ENCODE data around the gene ZNF142. TPM values are rescaled to one million over a fixed set of nuclear protein-coding genes. Genes with fewer than 3 reads are reported as not detected.
A peak's percentile ranks its signal among the peaks of the same experiment; 100 is the strongest.

The ZNF142 gene
- polyA plus RNA-seq, 4 donors, result 15.9 to 23.9 (median 18.6) TPM

DNA sequence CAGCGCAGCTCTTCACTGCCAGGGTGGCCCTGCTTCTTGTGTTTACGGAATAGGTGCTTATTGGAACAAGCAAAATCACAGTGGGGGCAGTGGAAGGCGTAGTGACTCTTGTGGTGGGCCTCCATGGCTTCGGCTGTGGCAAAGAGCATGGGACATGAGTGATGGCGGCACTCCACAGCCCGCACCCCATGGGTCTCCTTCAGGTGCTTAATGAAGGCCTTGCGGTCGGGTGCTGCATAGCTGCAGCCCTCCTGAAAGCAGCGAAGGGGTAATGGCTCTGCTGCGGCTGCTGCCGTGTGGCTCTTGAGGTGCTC, 10.7 kb downstream of the ZNF142 start:
- no peak for DNase-seq (ENCODE audit: low read depth in 4 of 4, low spot score in 3 of 4)

DNA sequence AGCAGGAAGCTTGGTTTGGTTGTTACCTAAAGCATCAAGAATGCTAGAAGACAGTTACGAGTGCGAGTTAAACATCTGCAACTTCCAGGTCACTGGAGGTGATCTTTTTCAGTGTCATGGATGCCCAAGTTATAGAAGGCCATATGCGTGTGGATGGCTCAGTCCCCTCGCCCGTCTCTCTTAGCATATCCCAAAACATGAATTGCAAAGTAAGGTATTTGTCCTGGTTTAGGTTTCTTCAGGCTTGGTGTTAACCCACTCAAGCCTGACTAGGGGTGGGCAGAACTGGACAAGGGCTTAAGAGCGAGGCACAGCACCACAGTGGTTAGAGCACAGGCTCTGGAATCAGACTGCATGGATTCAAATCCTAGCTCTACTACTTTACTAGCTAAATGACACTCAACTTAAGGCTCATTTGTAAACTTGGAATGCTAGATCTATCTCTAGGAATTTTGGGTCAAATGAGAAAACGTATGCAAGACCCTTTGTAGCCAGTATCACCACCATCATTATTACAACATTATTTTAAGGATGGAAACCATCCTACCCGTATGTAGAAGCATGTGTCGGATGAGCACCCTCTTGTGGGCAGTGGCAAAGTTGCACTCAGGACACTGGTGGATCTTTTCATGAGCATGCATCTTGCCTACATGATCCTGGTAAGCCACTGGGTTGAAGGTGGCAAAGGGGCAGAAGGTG, 11.2 kb downstream of the ZNF142 start:
- no peak for DNase-seq (ENCODE audit: low read depth in 4 of 4, low spot score in 3 of 4)

DNA sequence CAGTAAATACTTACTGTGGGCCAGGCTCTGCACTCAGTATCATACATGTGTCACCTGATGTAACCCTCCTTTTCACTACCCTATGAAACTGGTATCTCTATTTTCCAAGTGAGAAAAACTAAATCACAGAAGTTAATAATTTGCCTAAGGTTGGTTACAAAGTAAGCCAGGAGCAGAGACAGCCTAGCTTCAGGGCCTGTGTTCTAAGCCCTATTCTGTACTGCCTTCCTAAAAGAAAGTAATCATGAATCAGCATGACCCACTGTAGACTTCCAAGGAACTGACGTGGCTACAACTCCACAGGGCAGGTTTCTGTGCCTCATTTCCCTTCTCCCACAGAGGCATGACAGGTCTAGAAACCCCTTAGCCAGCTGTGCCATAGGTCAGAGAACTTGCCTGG, 14.3 kb downstream of the ZNF142 start:
- DNase-seq (ENCODE audit: low read depth in 4 of 4, low spot score in 3 of 4), result peak in 1 of 4 donors; percentile 16

- no peak for DNase-seq (ENCODE audit: low read depth in 4 of 4, low spot score in 3 of 4)
These were observed 14.7 kb downstream of the ZNF142 start for GRCh38 chr2:218644721-218645120.

GRCh38 chr2:218643751-218644310, 15.6 kb downstream of the ZNF142 start:
- DNase-seq (ENCODE audit: low read depth in 4 of 4, low spot score in 3 of 4), result no peak

- no peak for DNase-seq (ENCODE audit: low read depth in 4 of 4, low spot score in 3 of 4)
These were observed 16.6 kb downstream of the ZNF142 start for GRCh38 chr2:218642786-218643185.

- DNase-seq (ENCODE audit: low read depth in 4 of 4, low spot score in 3 of 4), result no peak
These were observed 17.2 kb downstream of the ZNF142 start for GRCh38 chr2:218642121-218642656.

DNA sequence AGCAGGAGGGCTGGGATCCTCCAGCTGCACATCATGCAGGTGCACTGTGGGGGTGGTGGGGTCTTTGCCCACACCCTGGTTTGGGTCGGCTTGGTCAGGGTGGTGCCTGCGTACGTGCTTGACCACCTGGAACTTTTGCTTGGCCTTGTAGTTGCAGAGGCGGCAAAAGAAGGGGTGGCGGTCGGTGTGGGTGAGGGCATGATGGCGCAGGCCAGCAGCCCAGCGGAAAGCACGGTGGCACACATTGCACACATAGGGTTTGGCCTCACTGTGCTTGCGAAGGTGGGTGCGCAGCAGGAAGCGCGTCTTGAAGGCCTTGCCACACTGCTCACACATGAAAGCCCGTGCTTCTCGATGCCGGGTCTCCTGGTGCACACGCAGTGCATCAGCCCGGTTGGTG, 21.1 kb downstream of the ZNF142 start:
- no peak for DNase-seq (ENCODE audit: low read depth in 4 of 4, low spot score in 3 of 4)

DNA sequence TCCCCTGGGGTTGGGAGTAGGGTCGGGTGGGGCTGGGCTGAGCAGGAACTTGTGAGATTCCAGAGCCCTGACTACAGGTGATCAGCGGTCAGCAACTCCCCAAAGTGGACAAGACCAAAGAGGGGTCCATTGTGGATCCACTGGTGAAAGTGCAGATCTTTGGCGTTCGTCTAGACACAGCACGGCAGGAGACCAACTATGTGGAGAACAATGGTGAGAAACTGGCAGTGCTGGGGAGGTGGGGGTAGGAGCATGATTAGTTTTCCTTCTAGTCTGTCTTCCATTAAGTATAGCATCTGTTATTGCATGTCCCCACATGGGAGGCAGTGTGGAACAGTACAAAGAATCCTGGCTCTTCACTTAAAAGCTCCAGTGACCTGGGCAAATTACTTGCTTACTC, 23.7 kb downstream of the ZNF142 start:
- DNase-seq (ENCODE audit: low read depth in 4 of 4, low spot score in 3 of 4), result no peak

DNA sequence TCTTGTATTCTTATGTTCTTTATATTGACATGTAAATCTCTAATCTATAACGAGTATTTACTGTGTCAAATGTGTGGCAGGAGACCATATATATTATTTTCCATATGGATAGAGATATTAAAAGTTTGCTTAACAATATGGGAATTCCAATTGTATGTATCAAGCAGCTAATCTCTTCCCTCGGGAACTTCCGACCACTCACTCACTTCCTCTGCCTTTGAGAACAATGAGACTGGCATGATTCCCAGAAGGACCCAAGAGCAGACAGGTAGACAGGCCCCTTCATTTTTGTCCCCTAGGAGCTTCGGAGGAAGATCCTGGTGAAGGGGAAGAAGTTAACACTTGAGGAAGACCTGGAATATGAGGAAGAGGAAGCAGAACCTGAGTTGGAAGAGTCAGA, 27.6 kb downstream of the ZNF142 start:
- DNase-seq (ENCODE audit: low read depth in 4 of 4, low spot score in 3 of 4), result no peak

GRCh38 chr2:218627939-218628338, 31.5 kb downstream of the ZNF142 start:
- DNase-seq (ENCODE audit: low read depth in 4 of 4, low spot score in 3 of 4), result no peak

- DNase-seq (ENCODE audit: low read depth in 4 of 4, low spot score in 3 of 4), result no peak
These were observed 33.1 kb downstream of the ZNF142 start for GRCh38 chr2:218626369-218626768.

DNA sequence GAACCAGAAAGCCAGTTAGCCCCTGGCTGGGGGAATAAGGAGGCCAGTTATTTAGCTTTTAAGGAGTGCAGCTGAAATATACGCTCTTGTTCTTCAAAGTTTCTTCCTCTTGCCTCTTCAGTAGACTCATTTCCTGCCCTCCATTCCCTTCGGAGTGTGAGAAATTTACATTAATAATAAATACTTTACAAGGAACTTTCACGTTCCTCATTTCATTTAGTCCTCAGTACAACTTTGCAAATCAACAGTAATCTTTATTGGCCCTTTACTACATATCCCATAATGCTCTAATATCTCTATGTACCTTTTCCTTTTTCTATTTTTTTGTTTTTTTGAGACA, 36.1 kb downstream of the ZNF142 start:
- DNase-seq (ENCODE audit: low read depth in 4 of 4, low spot score in 3 of 4), result no peak

- no peak for DNase-seq (ENCODE audit: low read depth in 4 of 4, low spot score in 3 of 4)
These were observed 36.6 kb downstream of the ZNF142 start for GRCh38 chr2:218622606-218623365.

- DNase-seq (ENCODE audit: low read depth in 4 of 4, low spot score in 3 of 4), result no peak
These were observed 38.4 kb downstream of the ZNF142 start for GRCh38 chr2:218621007-218621406.

- DNase-seq (ENCODE audit: low read depth in 4 of 4, low spot score in 3 of 4), result no peak
These were observed 41.1 kb downstream of the ZNF142 start for GRCh38 chr2:218618102-218618860.

- DNase-seq (ENCODE audit: low read depth in 4 of 4, low spot score in 3 of 4), result no peak
These were observed 43.5 kb downstream of the ZNF142 start for GRCh38 chr2:218615868-218616315.

DNA sequence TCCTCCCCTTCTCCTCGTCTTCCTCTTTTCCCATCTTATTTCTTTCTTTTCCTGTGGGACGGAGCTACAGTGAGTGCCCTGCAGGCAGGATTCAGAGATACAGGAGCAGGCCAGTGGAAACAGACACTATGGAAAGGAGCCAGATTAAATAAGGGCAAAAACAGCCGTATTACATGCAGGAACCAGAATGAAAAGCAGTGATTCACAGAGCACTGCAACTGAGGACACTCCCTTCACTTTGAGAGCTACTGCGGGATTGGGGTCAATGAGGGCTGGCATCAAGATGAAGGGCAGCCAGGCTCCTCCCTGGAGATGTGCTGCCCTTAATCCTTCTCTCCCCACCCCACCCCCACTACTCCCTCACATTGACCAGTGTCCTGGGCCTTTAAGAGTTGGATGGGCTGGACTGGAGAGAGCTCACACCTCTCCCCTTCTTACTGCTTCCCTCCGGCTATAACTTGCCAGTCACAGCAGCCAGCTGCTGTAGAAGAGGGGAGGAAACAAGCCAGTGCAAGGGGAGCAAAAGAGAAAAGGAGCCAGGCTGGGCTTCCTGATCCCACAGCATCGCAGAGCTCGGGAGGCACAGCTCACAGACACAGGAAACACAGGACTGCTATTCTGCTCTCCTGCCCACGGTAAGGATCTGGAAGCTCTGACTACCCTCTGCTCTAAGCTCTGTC, 51.8 kb downstream of the ZNF142 start, which contains the start of gene PLCD4:
TSS of gene PLCD4 (plus strand) at position 464 of the 680 bp plus-strand sequence. CDS start 7,841 bp downstream, outside the sequence.
- peak in 3 of 4 donors; percentile 8 to 24 (median 16) for DNase-seq (ENCODE audit: low read depth in 4 of 4, low spot score in 3 of 4)

GRCh38 chr2:218605432-218605831, 54.0 kb downstream of the ZNF142 start:
- DNase-seq (ENCODE audit: low read depth in 4 of 4, low spot score in 3 of 4), result peak in 2 of 4 donors; percentile 2 to 12
